Adipocyte (in vitro differentiated cells): ENCODE data around the gene FLT3.
"Not testable (repeated sequence)": the region's sequence is repeated elsewhere in the genome, so short reads cannot be mapped to it uniquely, and the experiment has no call there.

Experiments used
- DNase-seq: peaks from one replicate; pipeline ENCODE4 v3.0.0-alpha.2; 2015; ENCODE audit warnings: low read depth
- H3K27me3 ChIP-seq: replicated peaks from 2 replicates; pipeline ENCODE4 v1.7.0; 2013; ENCODE audit warnings: mild to moderate bottlenecking, low read length, moderate library complexity; ENCODE audit not compliant: control insufficient read depth, insufficient read depth
- H3K36me3 ChIP-seq: 2 replicates; pipeline ENCODE4 v1.7.0; 2013; ENCODE audit warnings: low read length, mild to moderate bottlenecking, moderate library complexity; ENCODE audit not compliant: control insufficient read depth, insufficient read depth, severe bottlenecking
- H3K4me1 ChIP-seq: 2 replicates; pipeline ENCODE4 v1.7.0; 2013; ENCODE audit warnings: mild to moderate bottlenecking, low read length, moderate library complexity; ENCODE audit not compliant: control insufficient read depth, insufficient read depth
- H3K4me3 ChIP-seq: 2 replicates; pipeline ENCODE4 v1.7.0; 2013; ENCODE audit warnings: mild to moderate bottlenecking, low read length, moderate library complexity
- H3K9ac ChIP-seq: 2 replicates; pipeline ENCODE4 v1.7.0; 2013; ENCODE audit warnings: mild to moderate bottlenecking, low read length, moderate library complexity
- H3K9me3 ChIP-seq: 2 replicates; pipeline ENCODE4 v1.7.0; 2013; ENCODE audit warnings: mild to moderate bottlenecking, low read length, moderate library complexity; ENCODE audit not compliant: control insufficient read depth

The FLT3 gene

DNA sequence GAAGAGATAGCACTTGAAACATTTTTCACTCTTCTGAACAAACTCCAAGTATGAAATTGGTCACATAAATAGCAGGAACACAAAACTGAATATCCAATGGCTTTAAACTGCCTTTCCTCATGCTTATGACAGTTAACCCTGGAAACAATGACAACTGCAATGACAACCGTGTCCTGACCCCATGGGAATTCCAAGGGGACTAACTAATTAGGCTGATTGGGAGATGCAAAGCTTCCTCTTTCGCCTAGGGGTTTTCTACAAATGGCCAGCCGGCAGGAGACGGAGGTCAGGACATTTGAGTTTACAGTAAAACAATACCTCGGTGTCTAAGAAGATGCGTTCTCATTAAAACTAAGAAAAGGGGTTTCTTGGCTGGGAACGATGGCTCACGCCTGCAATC is 58.9 kb downstream of the FLT3 start:
- Histone ChIP-seq H3K27me3 (peaks cover 18% of the 10 kb centered on the region), H3K9ac (no peak overlapping the region), H3K9me3 (no peaks in the 10 kb centered on the region), H3K36me3 (no peaks in the 10 kb centered on the region), H3K4me3 (no peak overlapping the region), H3K4me1 (no peaks in the 10 kb centered on the region)
- DNase-seq = no peak

DNA sequence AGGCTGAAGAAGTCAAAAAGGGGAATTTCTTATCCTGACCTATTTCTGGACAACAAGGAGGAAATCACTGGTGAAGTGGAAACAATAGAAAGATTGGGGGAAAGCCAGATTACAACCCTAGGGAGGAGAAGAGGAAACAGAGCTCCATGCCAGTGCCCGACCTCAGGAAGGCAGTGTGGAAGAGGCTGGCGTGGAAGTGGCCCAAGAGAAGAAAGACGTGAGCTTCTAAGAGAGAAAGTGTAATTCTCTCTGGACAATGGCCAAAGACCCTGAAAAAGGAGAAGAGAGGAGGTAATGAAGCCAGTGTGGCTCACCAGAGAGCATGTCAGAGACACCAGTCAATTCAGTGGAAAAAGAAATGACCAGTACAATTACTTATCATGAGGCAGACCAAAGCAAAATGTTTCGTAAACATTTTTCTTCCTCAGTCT is 59.3 kb downstream of the FLT3 start:
- no peak overlapping the region for H3K9ac ChIP-seq
- no peaks in the 10 kb centered on the region for H3K36me3 ChIP-seq
- no peak overlapping the region for H3K4me3 ChIP-seq
- H3K4me1 ChIP-seq = no peaks in the 10 kb centered on the region
- peaks cover 19% of the 10 kb centered on the region for H3K27me3 ChIP-seq
- H3K9me3 ChIP-seq = no peaks in the 10 kb centered on the region
- no peak for DNase-seq

DNA sequence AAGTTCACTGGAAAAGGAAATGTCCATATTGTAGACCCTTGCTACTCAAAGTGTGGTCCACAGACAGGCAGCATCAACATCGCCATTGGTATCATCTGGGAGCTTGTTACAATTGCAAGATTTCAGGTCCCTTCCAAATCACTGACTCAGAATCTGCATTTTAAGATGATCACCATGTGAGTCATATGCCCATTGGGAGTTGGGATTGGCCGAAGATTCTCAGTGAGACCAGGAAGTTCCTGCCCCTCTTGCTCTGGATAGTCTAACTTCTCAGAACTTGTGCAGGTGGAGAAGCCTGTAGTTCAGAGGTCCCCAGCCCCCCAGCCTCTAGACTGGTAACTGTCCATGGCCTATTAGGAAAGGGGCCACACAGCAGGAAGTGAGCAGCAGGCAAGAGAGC is 63.0 kb downstream of the FLT3 start:
- no peak overlapping the region for H3K4me3 ChIP-seq
- no peaks in the 10 kb centered on the region for H3K9me3 ChIP-seq
- no peak overlapping the region for H3K9ac ChIP-seq
- H3K27me3 ChIP-seq = peaks cover 38% of the 10 kb centered on the region
- H3K4me1 ChIP-seq = no peaks in the 10 kb centered on the region
- DNase-seq = no peak
- H3K36me3 ChIP-seq = no peaks in the 10 kb centered on the region

DNA sequence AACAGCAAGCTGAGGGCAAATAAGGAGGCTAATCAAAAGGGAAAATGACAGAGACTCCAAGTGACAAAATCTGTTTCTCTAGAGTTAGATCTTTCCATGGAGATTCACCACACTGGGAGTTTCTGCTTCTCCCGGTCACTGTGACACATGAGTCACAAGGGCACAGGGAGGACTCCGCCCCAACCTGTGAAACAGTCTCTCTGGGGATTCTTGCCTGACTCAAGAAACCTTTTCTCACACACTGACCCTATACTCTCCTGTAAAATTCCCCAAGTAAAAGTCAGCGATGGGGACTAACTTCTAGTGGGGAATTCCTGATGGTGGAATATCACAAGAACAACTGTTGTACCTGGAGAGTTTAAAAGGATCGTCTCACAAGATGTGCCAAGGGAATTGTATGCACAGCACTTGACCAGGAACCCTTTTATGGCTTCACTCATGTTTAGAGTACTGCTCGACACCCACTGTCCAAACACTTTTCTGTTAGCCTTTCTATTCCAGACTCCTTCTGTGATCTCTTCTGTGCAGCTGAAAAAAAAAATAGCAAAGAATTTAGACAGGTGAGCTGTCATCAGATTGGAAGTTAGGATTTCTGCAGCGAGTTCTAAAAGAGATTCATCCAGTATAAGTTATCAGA is 65.1 kb downstream of the FLT3 start:
- H3K27me3 ChIP-seq = peaks cover 37% of the 10 kb centered on the region

DNA sequence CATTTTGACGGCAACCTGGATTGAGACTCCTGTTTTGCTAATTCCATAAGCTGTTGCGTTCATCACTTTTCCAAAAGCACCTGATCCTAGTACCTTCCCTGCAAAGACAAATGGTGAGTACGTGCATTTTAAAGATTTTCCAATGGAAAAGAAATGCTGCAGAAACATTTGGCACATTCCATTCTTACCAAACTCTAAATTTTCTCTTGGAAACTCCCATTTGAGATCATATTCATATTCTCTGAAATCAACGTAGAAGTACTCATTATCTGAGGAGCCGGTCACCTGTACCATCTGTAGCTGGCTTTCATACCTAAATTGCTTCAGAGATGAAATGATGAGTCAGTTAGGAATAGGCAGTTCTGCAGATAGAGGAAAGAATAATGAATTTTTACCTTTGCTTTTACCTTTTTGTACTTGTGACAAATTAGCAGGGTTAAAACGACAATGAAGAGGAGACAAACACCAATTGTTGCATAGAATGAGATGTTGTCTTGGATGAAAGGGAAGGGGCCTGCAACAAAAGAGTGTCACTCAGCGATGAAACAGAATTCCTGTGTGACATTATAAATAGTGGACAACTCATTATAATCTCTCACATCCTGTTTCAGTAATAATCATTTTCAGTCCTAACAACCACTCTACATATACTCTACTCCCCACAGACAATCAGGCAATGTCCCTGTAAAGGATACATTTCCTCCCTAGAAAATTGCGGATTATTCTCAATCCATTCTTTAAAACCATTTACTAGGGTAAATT is 66.3 kb downstream of the FLT3 start:
- H3K36me3 ChIP-seq = no peaks in the 10 kb centered on the region
- H3K4me3 ChIP-seq = no peak overlapping the region
- no peaks in the 10 kb centered on the region for H3K4me1 ChIP-seq
- H3K9ac ChIP-seq = no peak overlapping the region
- peaks cover 39% of the 10 kb centered on the region for H3K27me3 ChIP-seq
- no peaks in the 10 kb centered on the region for H3K9me3 ChIP-seq
- DNase-seq = no peak

More for the DNA sequence above, 65.1 kb downstream of the FLT3 start:
- Histone ChIP-seq H3K9ac (no peak overlapping the region), H3K36me3 (no peaks in the 10 kb centered on the region), H3K4me1 (no peaks in the 10 kb centered on the region), H3K9me3 (no peaks in the 10 kb centered on the region), H3K4me3 (no peak overlapping the region)
- no peak for DNase-seq

DNA sequence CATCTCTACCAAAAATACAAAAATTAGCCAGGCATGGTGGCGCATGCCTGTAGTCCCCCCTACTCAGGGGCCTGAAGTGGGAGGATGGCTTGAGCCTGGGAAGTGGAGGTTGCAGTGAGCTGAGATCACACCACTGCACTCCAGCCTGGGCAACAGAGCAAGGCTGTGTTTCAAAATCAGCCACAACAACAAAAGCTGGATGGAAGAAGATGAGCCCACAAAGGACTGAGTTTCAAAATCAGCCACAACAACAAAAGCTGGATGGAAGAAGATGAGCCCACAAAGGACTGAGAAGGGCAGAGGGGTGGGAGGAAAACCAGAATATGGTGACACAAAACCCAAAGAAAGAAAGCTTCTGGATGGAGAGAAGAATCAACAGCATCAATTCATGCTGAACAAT is 67.9 kb downstream of the FLT3 start:
- peaks cover 36% of the 10 kb centered on the region for H3K27me3 ChIP-seq
- not testable (repeated sequence) for H3K9me3 ChIP-seq, H3K9ac ChIP-seq, DNase-seq, H3K4me1 ChIP-seq, H3K36me3 ChIP-seq, H3K4me3 ChIP-seq

DNA sequence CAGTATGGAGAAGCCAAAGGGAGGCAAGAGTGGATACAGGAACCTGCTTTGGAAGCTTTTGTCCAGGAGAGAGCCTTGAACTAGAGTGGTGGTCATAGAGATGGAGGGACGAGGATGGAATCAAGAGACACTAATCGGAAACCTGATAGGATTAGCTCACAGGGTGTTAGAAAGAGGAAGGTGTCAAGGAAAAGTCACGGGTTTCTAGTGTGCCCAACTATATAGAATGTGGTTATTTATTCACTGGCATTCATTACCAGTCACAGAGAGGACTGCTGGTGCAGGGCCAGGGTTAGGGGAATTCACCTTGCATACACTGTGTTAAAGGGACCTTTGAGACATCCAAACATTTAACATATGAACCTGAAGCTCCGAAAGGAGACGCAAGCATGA is 68.5 kb downstream of the FLT3 start:
- peaks cover 41% of the 10 kb centered on the region for H3K27me3 ChIP-seq
- no peaks in the 10 kb centered on the region for H3K9me3 ChIP-seq
- H3K36me3 ChIP-seq = no peaks in the 10 kb centered on the region
- H3K9ac ChIP-seq = no peak overlapping the region
- H3K4me3 ChIP-seq = no peak overlapping the region
- DNase-seq = no peak
- no peaks in the 10 kb centered on the region for H3K4me1 ChIP-seq

DNA sequence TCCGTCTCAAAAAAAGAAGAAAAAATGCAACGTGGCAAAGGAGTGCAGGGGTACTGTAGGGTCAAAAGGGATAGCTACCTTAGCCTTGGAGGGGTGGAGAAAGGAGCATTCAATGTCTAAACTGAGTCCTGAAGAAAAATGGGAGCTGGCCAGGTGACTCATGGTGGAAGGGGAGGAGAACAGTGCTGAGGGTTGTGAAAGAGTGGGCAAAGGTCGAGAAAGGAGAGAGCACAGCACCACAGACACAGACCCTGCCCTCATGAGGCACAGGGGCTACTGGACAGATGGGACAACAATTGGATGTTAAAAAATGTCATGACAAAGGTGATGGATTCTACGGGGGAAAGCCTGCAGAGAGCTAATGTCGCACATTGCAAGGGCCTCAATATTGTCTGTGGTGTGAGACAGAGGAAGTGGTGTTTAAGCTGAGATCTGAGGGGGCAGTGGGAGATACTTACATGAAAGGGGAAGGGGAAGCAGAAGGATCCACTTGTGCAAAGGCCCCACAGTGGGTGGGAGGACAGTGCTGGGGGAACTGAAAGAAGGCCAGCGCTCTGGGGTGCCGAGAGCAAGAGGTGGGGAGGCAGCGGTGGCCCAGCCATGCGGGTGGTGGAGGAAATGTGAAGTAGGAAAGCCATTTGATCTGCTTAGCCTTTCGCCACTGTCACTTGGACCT is 69.0 kb downstream of the FLT3 start:
- DNase-seq = no peak
- H3K27me3 ChIP-seq = peaks cover 41% of the 10 kb centered on the region
- no peaks in the 10 kb centered on the region for H3K36me3 ChIP-seq
- H3K9ac ChIP-seq = no peak overlapping the region
- H3K9me3 ChIP-seq = no peaks in the 10 kb centered on the region
- H3K4me1 ChIP-seq = no peaks in the 10 kb centered on the region
- no peak overlapping the region for H3K4me3 ChIP-seq

DNA sequence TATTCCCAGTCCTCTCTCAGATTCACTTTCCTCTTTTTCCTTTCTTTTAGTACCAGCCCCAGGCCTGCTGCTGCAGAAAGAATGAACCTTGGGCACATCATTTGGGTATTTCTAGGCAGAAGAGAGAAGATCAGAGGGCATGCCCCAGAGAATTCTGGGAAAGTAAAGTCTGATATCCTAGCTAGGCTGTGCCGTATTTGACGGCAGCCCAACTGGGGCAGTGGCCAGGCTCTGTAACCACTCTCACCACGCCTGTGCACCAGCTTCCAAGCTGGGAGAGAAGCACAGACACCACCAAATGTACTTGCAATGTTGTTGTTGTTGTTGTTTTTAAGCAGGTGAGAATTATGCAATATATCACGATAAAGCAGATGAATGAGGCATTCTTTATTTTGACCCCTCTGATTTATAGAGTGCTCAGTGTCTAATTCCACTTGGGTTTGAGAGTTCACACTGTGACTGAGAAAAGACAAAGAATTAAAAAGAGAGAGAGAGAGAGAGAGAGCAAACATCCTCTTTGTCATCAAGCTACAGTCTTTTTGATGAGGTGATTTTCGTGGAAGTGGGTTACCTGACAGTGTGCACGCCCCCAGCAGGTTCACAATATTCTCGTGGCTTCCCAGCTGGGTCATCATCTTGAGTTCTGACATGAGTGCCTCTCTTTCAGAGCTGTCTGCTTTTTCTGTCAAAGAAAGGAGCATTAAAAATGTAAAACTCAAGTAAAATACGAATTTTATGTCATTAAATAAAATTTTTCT is 72.6 kb downstream of the FLT3 start:
- Histone ChIP-seq H3K9me3 (no peaks in the 10 kb centered on the region), H3K4me3 (no peak overlapping the region), H3K9ac (no peak overlapping the region), H3K36me3 (no peaks in the 10 kb centered on the region), H3K27me3 (peaks cover 28% of the 10 kb centered on the region), H3K4me1 (peaks cover 8% of the 10 kb centered on the region)
- no peak for DNase-seq

DNA sequence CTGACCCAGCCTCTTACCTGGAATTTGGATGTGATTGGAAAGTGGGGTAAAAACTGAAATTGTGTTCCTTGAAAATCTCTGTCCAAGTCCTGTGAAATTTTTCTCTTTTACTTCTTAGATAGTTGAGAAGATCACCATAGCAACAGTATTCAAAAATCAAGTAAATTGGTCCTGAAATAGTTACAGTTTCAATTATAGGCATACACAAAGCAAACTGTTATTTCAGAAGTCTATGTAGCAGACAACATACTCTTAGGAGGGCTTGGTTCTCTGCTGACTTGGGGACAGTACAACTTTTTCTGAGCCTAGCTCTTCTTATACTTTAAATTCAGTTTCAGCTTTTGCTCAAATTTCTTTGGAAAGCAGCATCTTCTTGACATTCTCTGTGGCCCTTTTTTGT is 73.3 kb downstream of the FLT3 start:
- no peaks in the 10 kb centered on the region for H3K36me3 ChIP-seq
- no peak overlapping the region for H3K9ac ChIP-seq
- no peaks in the 10 kb centered on the region for H3K9me3 ChIP-seq
- DNase-seq = no peak
- peaks cover 9% of the 10 kb centered on the region for H3K4me1 ChIP-seq
- no peak overlapping the region for H3K4me3 ChIP-seq
- peaks cover 26% of the 10 kb centered on the region for H3K27me3 ChIP-seq

DNA sequence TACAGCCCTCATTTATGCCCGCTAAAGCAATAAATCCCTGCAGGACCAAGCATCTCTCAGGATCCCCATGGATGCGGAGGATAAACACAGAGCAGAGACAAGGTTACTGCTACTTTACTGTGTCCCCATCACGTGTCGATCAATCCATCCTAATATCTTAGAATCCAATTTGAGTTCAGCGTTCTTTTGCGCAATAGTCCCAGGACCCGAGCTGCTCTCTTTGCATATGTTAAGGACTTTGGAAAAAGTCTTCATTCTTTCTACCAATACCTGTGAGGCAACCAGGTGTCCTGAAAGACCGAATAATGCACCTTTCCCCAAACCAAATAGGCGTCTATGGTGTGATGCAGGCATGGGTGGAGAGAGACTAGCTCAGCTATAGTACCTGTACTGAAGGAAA is 73.9 kb downstream of the FLT3 start:
- H3K4me3 ChIP-seq = no peak overlapping the region
- no peak for DNase-seq

More for the DNA sequence above, 73.9 kb downstream of the FLT3 start:
- peaks cover 9% of the 10 kb centered on the region for H3K4me1 ChIP-seq
- H3K27me3 ChIP-seq = peaks cover 21% of the 10 kb centered on the region
- no peaks in the 10 kb centered on the region for H3K9me3 ChIP-seq
- no peaks in the 10 kb centered on the region for H3K36me3 ChIP-seq
- no peak overlapping the region for H3K9ac ChIP-seq
